GM12874 (cell line): ENCODE data around the gene ADAMTS6.

Experiments used
- CTCF ChIP-seq: IDR thresholded peaks from 2 replicates; pipeline ENCODE4 v1.5.1; 2011; ENCODE audit warnings: low read depth, mild to moderate bottlenecking, control low read depth, low read length, moderate library complexity; ENCODE audit not compliant: insufficient read depth

Gene ADAMTS6

GRCh38 chr5:65150599-65151304, 331.0 kb downstream of the ADAMTS6 start:
- no peak for TF ChIP-seq CTCF

GRCh38 chr5:65149827-65150226, 331.9 kb downstream of the ADAMTS6 start:
- no peak for TF ChIP-seq CTCF

- TF ChIP-seq CTCF, result no peak
Measured at GRCh38 chr5:65144136-65144871, 337.4 kb downstream of the ADAMTS6 start.

- no peak for TF ChIP-seq CTCF
Measured at GRCh38 chr5:65142511-65143011, 339.2 kb downstream of the ADAMTS6 start.

- no peak for TF ChIP-seq CTCF
Measured at GRCh38 chr5:65142016-65142415, 339.7 kb downstream of the ADAMTS6 start.

GRCh38 chr5:65141493-65141892, 340.2 kb downstream of the ADAMTS6 start:
- no peak for TF ChIP-seq CTCF

GRCh38 chr5:65137631-65138030, 344.1 kb downstream of the ADAMTS6 start:
- TF ChIP-seq CTCF, result no peak
